Coronary artery (tissue), 2 donors: ENCODE measurements around the gene XPR1.
"Not testable (repeated sequence)": the region's sequence is repeated elsewhere in the genome, so short reads cannot be mapped to it uniquely, and the experiment has no call there.

Experiments used
- DNase-seq: peaks from one replicate; pipeline ENCODE4 v3.0.0-alpha.2; 2017; ENCODE audit warnings: low spot score
- H3K27ac ChIP-seq, 2 donors: fragments of 200-600 bp; sonication (generic); one replicate each; pipeline ENCODE4 v1.5.1; 2016 to 2019
- H3K4me3 ChIP-seq: fragments of 200-600 bp; sonication (generic); 2 replicates; pipeline ENCODE4 v1.5.1; 2016; ENCODE audit warnings: mild to moderate bottlenecking, moderate library complexity
- CTCF ChIP-seq: fragments of 200-600 bp; sonication (generic); IDR thresholded peaks from one replicate; pipeline ENCODE4 v1.5.1; 2019; ENCODE audit warnings: antibody characterized with exemption

XPR1 gene

GRCh38 chr1:180781718-180782117, 149.9 kb downstream of the XPR1 start:
- no peak for TF ChIP-seq CTCF
- Histone ChIP-seq H3K27ac (no peak overlapping the region), H3K4me3 (no peak overlapping the region)
- no peak for DNase-seq

- H3K27ac ChIP-seq, result no peak overlapping the region
- no peak for TF ChIP-seq CTCF
- no peak overlapping the region for H3K4me3 ChIP-seq
- DNase-seq, result no peak
These were observed 153.5 kb downstream of the XPR1 start for GRCh38 chr1:180785291-180785690.

GRCh38 chr1:180785887-180786286, 154.1 kb downstream of the XPR1 start:
- DNase-seq, result no peak
- H3K4me3 ChIP-seq, result no peak overlapping the region
- no peak overlapping the region for H3K27ac ChIP-seq
- TF ChIP-seq CTCF, result no peak

GRCh38 chr1:180786624-180787023, 154.8 kb downstream of the XPR1 start:
- Histone ChIP-seq H3K27ac (no peak overlapping the region), H3K4me3 (no peak overlapping the region)
- no peak for TF ChIP-seq CTCF
- no peak for DNase-seq

GRCh38 chr1:180787628-180788307, 155.9 kb downstream of the XPR1 start:
- DNase-seq, result no peak
- Histone ChIP-seq H3K27ac (no peak overlapping the region), H3K4me3 (no peak overlapping the region)
- no peak for TF ChIP-seq CTCF

GRCh38 chr1:180789460-180789859, 157.6 kb downstream of the XPR1 start:
- H3K4me3 ChIP-seq, result no peak overlapping the region
- no peak overlapping the region for H3K27ac ChIP-seq
- TF ChIP-seq CTCF, result no peak
- DNase-seq, result no peak

GRCh38 chr1:180791152-180791551, 159.3 kb downstream of the XPR1 start:
- DNase-seq, H3K4me3 ChIP-seq, H3K27ac ChIP-seq: not testable (repeated sequence)
